PFSK-1 (cell line): ENCODE measurements around the gene BRAF.

Experiments
- FOXP2 ChIP-seq: optimal IDR thresholded peaks from 2 replicates; pipeline ENCODE3; 2011; ENCODE audit warnings: borderline replicate concordance, control low read depth, inconsistent platforms; ENCODE audit not compliant: insufficient read depth; ENCODE audit errors: extremely low read length, extremely low read depth
- POLR2AphosphoS5 ChIP-seq: IDR thresholded peaks from 2 replicates; pipeline ENCODE4 v1.6.1; 2012; ENCODE audit warnings: low read depth, mild to moderate bottlenecking, control low read depth, low read length, moderate library complexity
- SIN3A ChIP-seq: IDR thresholded peaks from 2 replicates; pipeline ENCODE4 v1.6.1; 2012; ENCODE audit warnings: mild to moderate bottlenecking, low read length, moderate library complexity, borderline replicate concordance; ENCODE audit not compliant: insufficient read depth
- TAF1 ChIP-seq: IDR thresholded peaks from 2 replicates; pipeline ENCODE4 v1.6.1; 2012; ENCODE audit warnings: low read length, control low read depth, borderline replicate concordance; ENCODE audit not compliant: insufficient read depth
- TF ChIP-seq, protein P1 (sequence below), 2 experiments: IDR thresholded peaks; 2 replicates each; pipeline versions ENCODE4 v1.6.1 to v1.8.0; 2011 to 2012; ENCODE audit warnings: low read depth in 2 of 2, low read length in 2 of 2, control low read depth in 1 of 2, inconsistent platforms in 1 of 2, mild to moderate bottlenecking in 1 of 2, moderate library complexity in 1 of 2; ENCODE audit not compliant: insufficient read depth in 1 of 2

BRAF gene

DNA sequence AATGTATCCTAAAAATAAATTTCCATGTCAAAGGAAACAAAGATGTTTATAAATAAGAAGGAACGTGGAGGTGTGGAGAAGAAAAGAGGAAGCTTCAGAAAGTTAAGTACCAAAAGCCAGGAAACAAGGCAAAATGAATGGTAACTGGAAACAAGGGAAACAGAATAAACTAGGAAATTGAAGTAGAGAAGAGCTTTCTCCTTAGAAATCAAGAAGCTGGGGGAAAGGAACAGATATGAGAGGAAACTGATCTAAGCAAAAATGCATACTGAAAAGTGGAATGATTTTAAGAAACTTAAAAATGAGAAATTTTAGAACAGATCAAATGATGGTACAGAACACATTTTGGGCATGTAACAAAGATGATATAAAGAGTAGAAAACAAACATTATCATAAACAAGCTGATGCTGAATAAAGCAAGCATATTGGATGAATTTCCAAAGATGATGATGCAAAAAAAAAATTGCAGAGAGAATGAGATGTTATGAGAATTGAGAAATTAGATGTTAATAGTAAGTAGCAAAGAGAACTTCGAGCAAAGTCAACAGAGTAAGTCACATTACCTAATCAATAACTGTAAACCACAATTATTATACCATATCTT, 1.9 kb downstream of the BRAF start:
- TF ChIP-seq SIN3A = no peak
- TF ChIP-seq POLR2AphosphoS5 = no peak
- no peak for TF ChIP-seq TAF1
- TF ChIP-seq FOXP2 = no peak
- TF ChIP-seq, protein P1, sequence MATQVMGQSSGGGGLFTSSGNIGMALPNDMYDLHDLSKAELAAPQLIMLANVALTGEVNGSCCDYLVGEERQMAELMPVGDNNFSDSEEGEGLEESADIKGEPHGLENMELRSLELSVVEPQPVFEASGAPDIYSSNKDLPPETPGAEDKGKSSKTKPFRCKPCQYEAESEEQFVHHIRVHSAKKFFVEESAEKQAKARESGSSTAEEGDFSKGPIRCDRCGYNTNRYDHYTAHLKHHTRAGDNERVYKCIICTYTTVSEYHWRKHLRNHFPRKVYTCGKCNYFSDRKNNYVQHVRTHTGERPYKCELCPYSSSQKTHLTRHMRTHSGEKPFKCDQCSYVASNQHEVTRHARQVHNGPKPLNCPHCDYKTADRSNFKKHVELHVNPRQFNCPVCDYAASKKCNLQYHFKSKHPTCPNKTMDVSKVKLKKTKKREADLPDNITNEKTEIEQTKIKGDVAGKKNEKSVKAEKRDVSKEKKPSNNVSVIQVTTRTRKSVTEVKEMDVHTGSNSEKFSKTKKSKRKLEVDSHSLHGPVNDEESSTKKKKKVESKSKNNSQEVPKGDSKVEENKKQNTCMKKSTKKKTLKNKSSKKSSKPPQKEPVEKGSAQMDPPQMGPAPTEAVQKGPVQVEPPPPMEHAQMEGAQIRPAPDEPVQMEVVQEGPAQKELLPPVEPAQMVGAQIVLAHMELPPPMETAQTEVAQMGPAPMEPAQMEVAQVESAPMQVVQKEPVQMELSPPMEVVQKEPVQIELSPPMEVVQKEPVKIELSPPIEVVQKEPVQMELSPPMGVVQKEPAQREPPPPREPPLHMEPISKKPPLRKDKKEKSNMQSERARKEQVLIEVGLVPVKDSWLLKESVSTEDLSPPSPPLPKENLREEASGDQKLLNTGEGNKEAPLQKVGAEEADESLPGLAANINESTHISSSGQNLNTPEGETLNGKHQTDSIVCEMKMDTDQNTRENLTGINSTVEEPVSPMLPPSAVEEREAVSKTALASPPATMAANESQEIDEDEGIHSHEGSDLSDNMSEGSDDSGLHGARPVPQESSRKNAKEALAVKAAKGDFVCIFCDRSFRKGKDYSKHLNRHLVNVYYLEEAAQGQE (IDR thresholded peaks at IDR 0.05; ENCODE audit: insufficient read depth in 1 of 2, low read depth in 2 of 2, low read length in 2 of 2) = no peak

DNA sequence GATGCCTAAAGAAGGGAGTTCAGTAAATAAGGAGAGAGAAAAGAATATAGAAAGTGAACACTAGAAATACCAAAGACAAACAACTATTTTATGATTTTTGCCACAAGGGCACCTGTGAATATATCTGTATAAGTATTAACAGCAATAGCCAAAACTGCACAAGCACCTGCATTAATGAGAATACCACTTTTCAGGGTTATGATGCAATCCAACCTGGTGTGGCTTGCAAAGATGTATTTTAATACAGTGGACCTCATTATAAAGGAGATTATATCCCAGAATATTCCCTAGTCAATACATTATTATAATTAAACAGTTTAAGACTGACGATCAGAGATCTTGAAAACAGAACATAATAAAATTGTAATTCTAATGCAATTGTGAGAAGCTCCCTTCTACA, 4.0 kb downstream of the BRAF start:
- TF ChIP-seq TAF1 = no peak
- TF ChIP-seq, protein P1 (IDR thresholded peaks at IDR 0.05; ENCODE audit: insufficient read depth in 1 of 2, low read depth in 2 of 2, low read length in 2 of 2) = no peak
- TF ChIP-seq POLR2AphosphoS5 = no peak
- no peak for TF ChIP-seq FOXP2
- no peak for TF ChIP-seq SIN3A

DNA sequence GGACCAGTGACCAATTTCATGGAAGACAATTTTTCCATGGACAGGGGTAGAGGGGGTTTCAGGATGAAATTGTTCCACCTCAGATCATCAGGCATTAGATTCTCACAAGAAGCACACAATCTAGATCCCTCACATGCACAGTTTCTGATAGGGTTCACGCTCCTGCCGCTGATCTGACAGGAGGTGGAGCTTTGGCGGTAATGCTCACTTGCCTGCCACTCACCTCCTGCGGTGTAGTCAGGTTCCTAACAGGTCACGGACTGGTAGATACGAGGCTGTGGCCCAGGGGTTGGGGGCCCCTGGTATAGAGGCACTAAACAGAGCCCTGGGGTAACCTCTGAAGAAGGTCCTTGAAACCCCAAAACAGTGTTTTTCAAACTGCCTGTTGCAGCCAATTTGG, 6.5 kb downstream of the BRAF start:
- TF ChIP-seq FOXP2 = no peak
- TF ChIP-seq POLR2AphosphoS5 = no peak
- TF ChIP-seq TAF1 = no peak
- TF ChIP-seq SIN3A = no peak
- TF ChIP-seq, protein P1 (IDR thresholded peaks at IDR 0.05; ENCODE audit: insufficient read depth in 1 of 2, low read depth in 2 of 2, low read length in 2 of 2) = no peak

DNA sequence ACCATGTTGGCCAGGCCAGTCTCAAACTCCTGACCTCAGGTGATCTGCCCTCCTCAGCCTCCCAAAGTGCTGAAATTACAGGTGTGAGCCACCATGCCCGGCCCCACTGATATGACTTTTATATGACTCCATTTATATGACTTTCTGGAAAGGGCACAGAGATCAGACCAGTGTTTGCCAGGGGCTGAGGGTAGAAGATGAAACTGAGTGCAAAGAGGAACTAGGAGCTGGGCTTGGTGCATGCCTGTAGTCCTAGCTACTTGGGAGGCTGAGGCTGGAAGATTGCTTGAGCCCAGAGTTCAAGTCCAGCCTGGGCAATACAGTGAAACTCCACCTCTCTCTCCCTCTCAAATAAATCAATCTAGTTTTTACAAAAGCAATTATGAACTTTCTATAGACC, 7.5 kb downstream of the BRAF start:
- TF ChIP-seq FOXP2 = no peak
- TF ChIP-seq TAF1 = no peak
- TF ChIP-seq, protein P1 (IDR thresholded peaks at IDR 0.05; ENCODE audit: insufficient read depth in 1 of 2, low read depth in 2 of 2, low read length in 2 of 2) = no peak
- TF ChIP-seq SIN3A = no peak
- no peak for TF ChIP-seq POLR2AphosphoS5

DNA sequence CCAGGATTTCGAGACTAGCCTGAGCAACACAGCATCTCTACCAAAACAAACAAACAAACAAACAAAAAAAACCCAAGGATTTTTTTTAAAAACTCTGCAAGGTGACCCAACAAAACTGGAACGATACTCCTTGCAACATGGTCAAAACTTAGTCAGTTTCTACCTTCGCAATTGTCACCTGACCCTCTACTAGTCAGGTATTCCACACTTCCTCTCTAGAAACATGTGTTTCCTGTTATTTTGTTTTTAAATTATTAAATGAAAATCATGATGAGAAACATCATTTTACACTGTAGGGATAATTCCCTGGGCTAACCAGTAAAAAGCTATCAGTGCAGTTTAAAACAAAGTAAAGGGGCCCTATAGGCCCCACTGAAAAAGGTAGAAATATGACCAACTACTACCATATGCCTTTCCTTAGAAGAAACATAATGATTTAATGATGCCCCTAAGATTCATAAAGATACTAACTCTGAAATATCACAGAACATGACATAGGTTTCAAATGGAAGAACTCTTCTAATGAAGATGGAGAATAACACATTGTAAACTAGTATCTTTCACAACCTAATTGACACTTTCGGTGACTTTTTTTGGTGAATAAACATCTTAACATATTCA, 8.7 kb downstream of the BRAF start:
- TF ChIP-seq TAF1 (no peak), POLR2AphosphoS5 (no peak), FOXP2 (no peak), SIN3A (no peak)
- TF ChIP-seq, protein P1 (IDR thresholded peaks at IDR 0.05; ENCODE audit: insufficient read depth in 1 of 2, low read depth in 2 of 2, low read length in 2 of 2) = no peak
